Stimulated activated naive CD8-positive, alpha-beta T cell treated with anti-CD3 and anti-CD28 coated beads, Interleukin-15, Interleukin-2, amounts not matched to agents 100 ng/mL and 50 ng/mL, for 24 hours (primary cell): ENCODE measurements around the gene ZFHX2.

ENCODE experiments used
- H3K27ac Mint-ChIP-seq: one replicate; pipeline ENCODE4 v1.8.0; 2021; ENCODE audit warnings: mild to moderate bottlenecking, mixed read lengths
- H3K27me3 Mint-ChIP-seq: one replicate; pipeline ENCODE4 v1.8.0; 2021; ENCODE audit warnings: mixed read lengths
- H3K36me3 Mint-ChIP-seq: one replicate; pipeline ENCODE4 v1.8.0; 2021; ENCODE audit warnings: low read depth, mixed read lengths
- H3K4me1 Mint-ChIP-seq: one replicate; pipeline ENCODE4 v1.8.0; 2021; ENCODE audit warnings: low read depth, mixed read lengths
- H3K4me3 Mint-ChIP-seq: one replicate; pipeline ENCODE4 v1.8.0; 2021; ENCODE audit warnings: mild to moderate bottlenecking, mixed read lengths
- H3K9me3 Mint-ChIP-seq: one replicate; pipeline ENCODE4 v1.8.0; 2021; ENCODE audit warnings: mixed read lengths

Gene ZFHX2

DNA sequence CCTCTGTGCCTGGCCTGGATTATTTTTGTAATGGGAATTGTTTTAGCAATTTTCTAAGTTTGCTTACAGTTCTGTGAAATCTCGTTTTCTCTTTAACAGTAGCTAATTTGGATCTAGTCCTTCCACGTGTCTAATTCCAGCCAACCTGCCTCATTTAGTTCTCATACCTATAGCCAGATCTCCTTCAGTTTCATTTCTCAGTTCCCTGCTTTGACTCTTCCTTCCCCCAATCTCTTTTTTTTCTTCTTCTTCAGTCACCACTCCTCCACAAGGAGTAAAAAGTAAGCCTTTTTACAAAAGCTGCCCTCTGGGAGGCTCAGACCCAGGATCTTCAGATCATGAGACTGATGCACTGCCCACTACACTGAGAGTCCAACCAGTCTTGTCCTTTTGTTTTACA, 6.0 kb upstream of the ZFHX2 start:
- Mint-ChIP-seq H3K4me3 (peak overlapping the region; percentile 75), H3K9me3 (no peaks in the 10 kb centered on the region), H3K27me3 (no peaks in the 10 kb centered on the region), H3K36me3 (peaks cover 30% of the 10 kb centered on the region), H3K4me1 (peaks cover 58% of the 10 kb centered on the region), H3K27ac (peak overlapping the region; percentile 88)

DNA sequence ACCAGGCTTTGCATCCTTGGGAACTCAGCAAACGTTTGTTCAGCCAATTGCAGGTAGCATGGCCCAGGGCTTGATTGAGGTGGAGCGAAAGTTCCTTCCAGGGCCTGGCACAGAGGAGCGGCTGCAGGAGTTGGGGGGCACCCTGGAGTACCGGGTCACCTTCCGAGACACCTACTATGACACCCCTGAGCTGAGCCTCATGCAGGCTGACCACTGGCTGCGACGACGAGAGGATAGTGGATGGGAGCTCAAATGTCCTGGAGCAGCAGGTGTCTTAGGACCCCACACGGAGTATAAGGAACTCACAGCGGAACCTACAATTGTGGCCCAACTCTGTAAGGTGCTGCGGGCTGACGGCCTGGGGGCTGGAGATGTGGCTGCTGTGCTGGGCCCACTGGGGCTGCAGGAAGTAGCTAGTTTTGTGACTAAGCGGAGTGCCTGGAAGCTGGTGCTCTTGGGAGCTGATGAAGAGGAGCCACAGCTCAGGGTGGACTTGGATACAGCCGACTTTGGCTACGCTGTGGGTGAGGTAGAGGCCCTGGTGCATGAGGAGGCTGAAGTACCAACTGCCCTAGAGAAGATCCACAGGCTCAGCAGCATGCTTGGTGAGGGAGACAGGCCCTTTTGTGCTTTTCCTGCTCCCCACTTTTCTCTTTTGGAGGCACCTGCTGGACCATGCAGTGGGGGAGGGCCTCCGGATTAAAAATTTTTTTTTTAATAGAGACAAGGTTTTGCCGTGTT, 5.3 kb upstream of the ZFHX2 start:
- H3K36me3 Mint-ChIP-seq, result peaks cover 28% of the 10 kb centered on the region
- peak overlapping the region; percentile 94 for H3K27ac Mint-ChIP-seq
- peaks cover 60% of the 10 kb centered on the region for H3K4me1 Mint-ChIP-seq
- no peaks in the 10 kb centered on the region for H3K27me3 Mint-ChIP-seq
- peak overlapping the region; percentile 93 for H3K4me3 Mint-ChIP-seq
- H3K9me3 Mint-ChIP-seq, result no peaks in the 10 kb centered on the region

DNA sequence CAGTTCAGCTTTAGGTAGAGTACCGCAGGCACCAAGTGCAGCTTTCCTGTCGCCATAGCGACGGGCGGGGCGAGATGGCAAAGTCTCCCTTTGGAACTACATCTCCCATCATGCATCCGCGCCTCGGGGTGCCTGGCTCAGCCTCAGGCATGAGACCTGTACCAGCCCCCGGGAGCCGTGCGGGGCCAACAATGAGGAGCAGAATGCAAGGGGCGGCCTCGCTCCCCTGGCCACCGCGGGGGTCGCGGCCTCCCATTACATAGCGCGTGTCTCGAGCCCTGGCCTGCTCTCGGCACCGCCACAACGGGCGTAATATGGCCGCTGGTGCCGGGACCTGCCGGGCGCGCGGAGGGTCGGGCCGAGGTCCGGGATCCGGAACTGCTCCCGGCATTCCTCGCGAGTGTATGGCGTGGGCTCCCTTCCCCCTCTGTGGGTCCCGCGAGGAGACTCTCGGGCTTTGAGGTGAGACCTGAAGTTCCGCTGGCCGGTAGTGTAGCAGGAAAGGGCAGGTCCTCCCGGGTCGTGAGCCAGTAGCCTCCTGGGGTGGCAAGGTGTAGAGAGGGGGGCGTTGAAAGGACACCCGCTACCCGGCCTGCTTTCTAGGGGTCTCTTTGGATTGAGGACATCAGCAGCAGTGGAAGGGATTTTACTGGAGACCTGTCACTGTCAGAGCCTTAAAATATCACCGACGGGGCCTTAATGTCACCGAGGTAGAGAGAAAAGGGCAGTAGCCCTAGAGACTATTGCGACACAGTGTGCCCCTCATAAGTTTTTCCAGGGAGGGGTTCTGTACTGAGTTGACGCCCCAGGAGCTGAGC, 4.5 kb upstream of the ZFHX2 start, which contains the start of gene THTPA:
THTPA (plus strand) TSS at position 390 of the 818 bp plus-strand sequence. CDS start 487 bp downstream, outside the sequence.
- peaks cover 57% of the 10 kb centered on the region for H3K4me1 Mint-ChIP-seq
- H3K27ac Mint-ChIP-seq, result peak within 1 kb of the TSS; percentile 94
- no peaks in the 10 kb centered on the region for H3K9me3 Mint-ChIP-seq
- no peaks in the 10 kb centered on the region for H3K27me3 Mint-ChIP-seq
- H3K36me3 Mint-ChIP-seq, result peaks cover 23% of the 10 kb centered on the region
- peak within 1 kb of the TSS; percentile 93 for H3K4me3 Mint-ChIP-seq

DNA sequence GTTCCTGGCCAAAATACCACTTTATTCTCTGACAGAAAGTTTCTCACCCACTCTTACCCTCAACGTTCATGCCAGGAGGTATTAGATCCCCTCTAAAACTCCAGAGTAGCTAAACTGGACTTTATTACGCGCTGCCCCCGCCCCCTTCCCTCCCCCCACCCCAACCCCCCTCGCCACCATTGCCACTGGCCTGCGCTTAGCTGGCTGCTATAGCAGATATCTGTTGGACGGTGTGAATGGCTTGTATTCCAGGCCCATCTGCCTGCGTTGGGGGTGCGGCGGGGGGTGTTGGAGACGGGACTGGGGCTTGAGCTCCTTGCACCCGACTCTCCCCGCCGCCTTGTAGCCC, 3.9 kb upstream of the ZFHX2 start:
- Mint-ChIP-seq H3K9me3 (no peaks in the 10 kb centered on the region), H3K27ac (peak overlapping the region; percentile 94), H3K27me3 (no peaks in the 10 kb centered on the region), H3K36me3 (peaks cover 22% of the 10 kb centered on the region), H3K4me1 (peaks cover 52% of the 10 kb centered on the region), H3K4me3 (peak overlapping the region; percentile 93)

DNA sequence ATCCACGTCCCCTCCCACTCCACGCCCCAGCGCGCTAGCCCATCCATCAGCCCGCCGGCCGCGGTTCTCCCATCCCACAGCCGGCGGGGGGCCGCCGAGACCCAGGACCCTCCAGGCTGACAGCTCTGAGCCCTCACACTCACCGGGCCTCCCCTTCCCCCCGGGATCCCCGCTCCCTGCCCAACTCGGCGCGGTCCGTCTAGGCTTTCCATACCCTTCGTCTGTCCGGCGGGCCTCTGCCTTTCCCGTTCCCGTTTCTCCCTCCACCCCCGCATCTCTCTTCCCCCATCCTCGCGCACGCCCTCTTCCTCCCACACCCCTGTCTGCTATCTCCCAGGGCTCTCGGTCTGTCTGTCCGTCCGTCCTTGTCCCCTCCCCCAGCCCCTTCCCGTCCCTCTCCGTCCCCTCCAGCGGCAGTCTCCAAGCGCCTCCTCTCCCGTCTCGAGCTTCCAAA, 726 bp downstream of the ZFHX2 start:
- H3K36me3 Mint-ChIP-seq, result no peaks in the 10 kb centered on the region
- H3K4me3 Mint-ChIP-seq, result peak overlapping the region; percentile 70
- H3K27ac Mint-ChIP-seq, result peak overlapping the region; percentile 11

DNA sequence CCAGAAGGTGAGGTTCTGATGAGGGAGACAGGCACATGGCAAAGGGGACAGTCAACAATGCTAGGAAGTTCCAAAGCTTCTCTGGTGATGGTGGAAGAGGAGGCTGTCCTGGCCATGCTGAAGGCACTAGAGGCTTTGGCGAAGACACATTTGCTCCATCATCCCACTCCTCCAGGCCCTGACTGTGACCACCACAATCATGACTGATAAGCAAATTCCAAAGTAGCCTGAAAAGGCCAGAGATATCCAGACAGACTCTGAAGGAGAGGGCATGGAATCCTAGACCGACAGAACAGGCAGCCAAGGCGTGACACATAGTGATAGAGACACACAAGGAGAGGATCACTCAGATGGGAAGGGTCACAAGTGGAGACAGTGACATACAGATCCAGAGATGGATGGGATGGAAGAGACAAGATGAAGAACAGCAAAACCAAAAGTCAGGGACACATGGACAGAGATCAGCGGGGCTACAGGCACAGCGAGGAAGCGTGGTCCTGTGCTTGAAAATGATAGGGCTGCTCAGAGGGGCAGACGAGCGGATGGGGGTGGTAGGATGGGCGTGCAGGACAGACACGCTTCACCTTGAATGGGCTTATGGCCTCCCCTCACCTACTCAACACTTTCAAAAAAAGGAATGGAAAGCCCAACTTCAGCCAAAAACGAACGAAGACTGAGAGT, 1.3 kb downstream of the ZFHX2 start:
- Mint-ChIP-seq H3K9me3 (no peaks in the 10 kb centered on the region), H3K27ac (no peak overlapping the region), H3K27me3 (no peaks in the 10 kb centered on the region), H3K4me3 (no peak overlapping the region), H3K4me1 (peaks cover 10% of the 10 kb centered on the region), H3K36me3 (no peaks in the 10 kb centered on the region)

More for the DNA sequence above, 726 bp downstream of the ZFHX2 start:
- peaks cover 12% of the 10 kb centered on the region for H3K4me1 Mint-ChIP-seq
- no peaks in the 10 kb centered on the region for H3K27me3 Mint-ChIP-seq
- H3K9me3 Mint-ChIP-seq, result no peaks in the 10 kb centered on the region

DNA sequence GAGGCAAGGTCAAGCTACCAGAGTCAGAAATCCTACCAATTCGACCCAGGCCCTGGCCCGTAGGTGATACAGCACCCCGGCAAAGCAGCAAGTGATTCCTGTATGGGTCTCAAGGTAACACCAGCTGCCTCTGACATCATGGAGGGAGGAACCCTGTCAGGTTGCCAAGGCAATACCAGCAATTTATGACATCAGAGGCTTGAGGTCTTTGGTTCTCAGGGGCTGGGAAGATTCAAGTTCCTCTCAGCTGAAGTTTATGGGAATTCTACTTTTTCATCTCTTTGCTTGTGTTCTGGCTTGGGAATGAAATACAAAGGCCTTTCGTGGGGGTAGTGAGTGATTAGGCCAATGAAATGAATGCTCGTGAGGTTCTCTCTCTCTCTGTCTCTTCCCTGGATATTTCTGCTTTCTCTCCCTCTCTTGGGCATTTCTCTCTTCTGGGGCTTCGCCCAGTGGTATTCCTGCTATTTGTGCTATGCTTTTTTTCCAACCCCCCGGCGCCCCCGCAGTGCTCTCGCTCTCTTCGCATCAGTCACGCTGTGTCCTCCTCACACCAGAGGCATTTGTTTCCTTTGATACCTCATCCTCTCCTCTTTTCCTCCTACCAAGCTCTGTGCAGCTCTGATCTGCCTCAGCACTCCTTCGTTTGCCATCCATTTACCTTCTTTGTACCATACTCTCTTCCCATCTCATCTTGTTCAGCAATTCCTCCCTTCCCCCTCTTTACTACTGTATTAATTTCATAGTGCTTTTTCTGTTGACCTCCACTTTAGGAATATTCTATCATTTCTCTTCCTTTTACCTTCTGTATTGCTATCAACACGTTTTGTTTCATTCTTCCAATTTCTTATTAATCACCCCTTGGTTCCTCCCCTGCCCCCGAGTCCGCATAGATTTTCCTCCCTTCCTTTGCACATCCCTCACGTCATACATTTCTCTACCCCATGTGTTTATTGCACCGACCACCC, 2.9 kb downstream of the ZFHX2 start:
- Mint-ChIP-seq H3K9me3 (no peaks in the 10 kb centered on the region), H3K27me3 (no peaks in the 10 kb centered on the region), H3K4me1 (peaks cover 5% of the 10 kb centered on the region), H3K36me3 (no peaks in the 10 kb centered on the region), H3K27ac (no peak overlapping the region), H3K4me3 (no peak overlapping the region)

DNA sequence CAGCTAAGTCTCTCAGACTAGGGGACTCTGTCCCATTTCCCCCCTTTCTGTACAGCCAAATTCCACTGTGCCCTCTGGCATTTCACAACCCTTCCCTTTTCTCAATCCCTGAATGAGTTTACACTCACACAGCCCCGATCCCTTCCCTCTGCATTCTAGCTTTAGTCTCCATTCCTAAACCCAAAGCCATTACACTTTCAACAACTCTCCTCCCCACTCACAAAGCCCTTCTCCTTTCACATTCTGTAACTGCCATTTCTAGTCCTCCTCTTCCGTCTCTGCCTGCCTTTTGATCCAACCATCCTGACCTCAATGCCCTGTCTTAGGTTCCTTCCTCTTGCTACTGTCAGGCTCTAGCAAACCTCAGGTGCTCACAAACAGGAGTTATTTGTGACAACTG, 3.6 kb downstream of the ZFHX2 start:
- no peak overlapping the region for H3K27ac Mint-ChIP-seq
- H3K36me3 Mint-ChIP-seq, result no peaks in the 10 kb centered on the region
- H3K27me3 Mint-ChIP-seq, result no peaks in the 10 kb centered on the region
- H3K9me3 Mint-ChIP-seq, result no peaks in the 10 kb centered on the region
- no peak overlapping the region for H3K4me3 Mint-ChIP-seq
- peaks cover 5% of the 10 kb centered on the region for H3K4me1 Mint-ChIP-seq

DNA sequence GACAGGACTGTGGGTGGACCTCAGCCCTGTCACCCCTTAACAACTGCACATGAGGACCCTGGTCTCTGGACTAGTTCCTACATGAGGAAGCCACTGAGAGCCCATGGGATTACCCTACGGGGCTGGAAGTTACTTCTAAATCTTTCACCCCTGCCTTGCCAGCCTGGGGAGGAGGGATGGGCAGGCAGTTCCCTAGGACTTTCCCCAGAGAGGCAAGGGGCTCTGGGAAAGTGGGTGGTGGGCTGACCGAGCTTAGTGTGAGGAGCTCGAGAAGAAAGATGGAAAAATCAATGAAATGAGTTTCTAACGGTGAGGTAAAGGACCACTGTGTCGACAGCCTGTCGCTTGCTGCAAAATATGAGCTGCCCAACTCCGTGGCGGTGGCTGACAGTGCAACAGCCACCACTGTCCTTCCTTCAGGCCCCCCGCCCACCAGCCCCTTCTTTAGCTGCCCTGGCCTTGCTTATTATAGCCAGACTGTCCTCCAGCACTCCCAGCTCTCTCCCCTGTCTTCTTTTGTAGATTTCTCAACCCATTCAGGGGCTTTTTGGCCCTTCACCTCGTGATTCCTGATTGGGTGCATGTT, 5.0 kb downstream of the ZFHX2 start:
- H3K4me3 Mint-ChIP-seq, result no peak overlapping the region
- no peak overlapping the region for H3K27ac Mint-ChIP-seq
- no peaks in the 10 kb centered on the region for H3K4me1 Mint-ChIP-seq
- H3K36me3 Mint-ChIP-seq, result no peaks in the 10 kb centered on the region
- H3K27me3 Mint-ChIP-seq, result no peaks in the 10 kb centered on the region
- H3K9me3 Mint-ChIP-seq, result no peaks in the 10 kb centered on the region

DNA sequence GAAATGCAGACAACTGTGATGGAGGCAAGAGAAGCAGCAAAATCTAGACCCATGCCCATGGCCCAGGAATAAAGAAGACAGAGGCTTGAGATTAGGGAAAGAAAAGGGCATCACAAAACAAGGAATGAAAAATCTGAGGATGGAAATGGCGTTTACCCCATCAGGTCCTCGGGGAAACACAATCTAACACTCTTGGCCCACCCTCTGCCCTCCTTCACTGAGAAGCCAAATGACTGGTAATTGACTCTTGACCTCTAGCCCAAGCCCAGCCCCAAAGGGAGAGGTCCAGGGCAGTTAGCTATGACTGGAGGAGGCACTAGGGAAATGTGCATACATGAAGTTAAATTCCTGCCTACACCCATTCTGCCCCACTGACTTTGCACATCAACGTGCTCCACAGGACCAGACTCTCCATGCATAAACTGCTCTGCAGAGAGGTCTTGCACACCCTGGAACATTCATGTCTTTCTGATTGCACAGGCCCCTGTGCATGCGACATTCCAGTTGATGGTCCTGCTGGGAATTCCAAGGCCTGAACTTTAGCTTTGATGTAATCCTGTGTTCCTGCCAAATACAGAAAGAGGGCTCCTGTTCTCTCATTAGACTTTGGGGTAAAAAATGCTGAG, 5.7 kb downstream of the ZFHX2 start:
- no peaks in the 10 kb centered on the region for H3K4me1 Mint-ChIP-seq
- no peaks in the 10 kb centered on the region for H3K27me3 Mint-ChIP-seq

DNA sequence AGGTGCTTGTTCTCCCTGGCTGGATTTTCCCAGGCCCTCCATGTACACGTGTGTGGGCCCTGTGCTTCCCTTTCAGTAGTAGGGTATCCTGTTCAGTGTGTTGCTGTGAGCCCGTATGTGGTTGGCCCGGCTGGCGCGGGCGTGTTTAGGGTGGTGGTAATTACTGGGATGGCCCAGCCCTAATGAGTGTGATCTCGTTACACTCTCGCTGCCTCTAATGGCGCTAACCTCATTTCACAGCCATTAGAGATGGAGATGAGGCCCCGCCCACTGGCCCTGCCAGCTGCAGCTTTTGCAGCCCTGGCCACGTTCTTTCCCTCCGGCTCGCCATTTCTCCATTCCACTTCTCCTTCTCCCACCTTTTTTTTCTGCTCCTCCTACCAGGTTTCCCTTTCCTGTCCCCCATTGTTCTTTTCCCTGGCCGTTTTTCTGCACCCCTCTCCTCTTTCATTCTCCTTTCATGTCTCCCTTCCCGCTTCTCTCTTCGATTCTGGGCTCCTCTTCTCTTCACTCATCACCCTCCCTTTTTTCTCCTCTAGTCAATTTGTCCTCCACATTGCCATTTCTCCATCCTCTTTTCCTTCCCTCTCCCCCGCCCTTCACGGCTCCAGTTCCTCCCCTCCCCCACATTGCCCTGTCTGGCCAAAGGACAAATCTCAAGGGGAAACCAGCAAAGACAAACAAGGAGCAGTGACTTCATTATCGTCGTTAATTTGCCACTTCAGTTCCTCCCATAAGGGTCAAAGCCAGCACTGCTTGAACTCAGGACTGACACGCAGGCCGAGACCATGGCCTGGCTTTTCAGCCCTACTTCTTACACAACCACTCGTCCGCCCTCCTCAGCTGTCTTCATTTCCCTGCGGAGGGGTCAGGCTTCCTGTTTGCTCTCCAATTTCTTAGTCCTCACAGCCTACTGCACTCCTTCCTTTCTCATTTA, 6.8 kb downstream of the ZFHX2 start:
- H3K9me3 Mint-ChIP-seq, result no peaks in the 10 kb centered on the region
- H3K4me1 Mint-ChIP-seq, result no peaks in the 10 kb centered on the region
- H3K36me3 Mint-ChIP-seq, result no peaks in the 10 kb centered on the region
- peaks cover 4% of the 10 kb centered on the region for H3K27me3 Mint-ChIP-seq
- no peak overlapping the region for H3K27ac Mint-ChIP-seq
- no peak overlapping the region for H3K4me3 Mint-ChIP-seq

More for the DNA sequence above, 5.7 kb downstream of the ZFHX2 start:
- Mint-ChIP-seq H3K4me3 (no peak overlapping the region), H3K9me3 (no peaks in the 10 kb centered on the region), H3K27ac (no peak overlapping the region), H3K36me3 (no peaks in the 10 kb centered on the region)

DNA sequence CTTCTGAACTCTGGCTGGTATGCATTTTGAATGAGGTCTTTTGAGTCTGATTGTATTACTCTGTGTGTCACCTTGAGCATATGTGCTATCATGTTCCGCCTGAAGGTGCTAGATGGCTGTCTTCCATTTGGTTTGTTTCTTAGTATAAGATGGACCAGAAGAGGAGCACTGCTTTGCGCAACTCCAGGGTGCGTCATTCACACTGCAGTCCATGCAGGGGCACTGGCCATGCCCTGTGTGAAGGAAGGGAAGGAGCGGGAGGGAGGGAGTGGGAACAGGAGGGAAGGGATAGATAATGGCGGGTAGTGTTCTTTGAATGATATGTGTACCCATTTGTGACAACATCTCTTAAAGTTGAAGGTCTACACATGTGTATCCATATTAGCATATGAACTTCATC, 8.2 kb downstream of the ZFHX2 start:
- Mint-ChIP-seq H3K4me1 (no peaks in the 10 kb centered on the region), H3K27me3 (peaks cover 4% of the 10 kb centered on the region), H3K27ac (no peak overlapping the region), H3K36me3 (no peaks in the 10 kb centered on the region), H3K4me3 (no peak overlapping the region), H3K9me3 (no peaks in the 10 kb centered on the region)

DNA sequence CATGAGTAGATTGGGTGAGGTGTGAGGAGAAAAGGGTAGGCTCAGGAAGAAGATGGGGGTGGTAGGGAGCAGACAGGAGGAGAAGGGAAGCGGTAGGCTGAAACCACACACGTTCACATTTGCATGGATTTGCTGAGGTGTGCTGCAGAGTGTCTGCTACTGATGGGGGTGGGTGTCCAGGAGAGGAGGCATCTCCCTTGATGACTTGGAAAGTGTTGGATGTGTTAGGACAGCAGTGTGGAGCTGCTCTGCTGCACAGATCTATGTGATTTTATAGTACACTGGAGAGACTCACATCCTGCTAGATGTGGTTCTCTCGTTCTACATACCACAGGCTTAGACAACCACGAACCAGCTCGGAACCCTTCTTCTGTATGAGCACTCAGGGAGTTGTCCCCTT, 9.3 kb downstream of the ZFHX2 start:
- no peak overlapping the region for H3K27ac Mint-ChIP-seq
- peaks cover 4% of the 10 kb centered on the region for H3K27me3 Mint-ChIP-seq
- H3K4me1 Mint-ChIP-seq, result no peaks in the 10 kb centered on the region
- no peaks in the 10 kb centered on the region for H3K36me3 Mint-ChIP-seq
- H3K4me3 Mint-ChIP-seq, result no peak overlapping the region
- no peaks in the 10 kb centered on the region for H3K9me3 Mint-ChIP-seq
